SU-DHL-6 (cell line): ENCODE results near the gene LSP1.

Experiments
- H2AFZ ChIP-seq: fragments of 200-600 bp; sonication (generic); 2 replicates; pipeline ENCODE4 v1.6.1; 2014; ENCODE audit warnings: low read depth, mild to moderate bottlenecking, moderate library complexity, mixed read lengths, antibody characterized with exemption, low read length; ENCODE audit not compliant: severe bottlenecking
- H3F3A ChIP-seq: fragments of 200-600 bp; shearing (Covaris generic); 2 replicates; pipeline ENCODE4 v1.6.0; 2016; ENCODE audit warnings: antibody characterized with exemption, mild to moderate bottlenecking; ENCODE audit not compliant: insufficient read depth
- H3K27ac ChIP-seq: fragments of 200-600 bp; sonication (generic); 2 replicates; pipeline ENCODE4 v1.5.1; 2016; ENCODE audit warnings: low read depth, mild to moderate bottlenecking, low read length, moderate library complexity, mixed read lengths
- H3K27me3 ChIP-seq: fragments of 200-600 bp; sonication (generic), shearing (Covaris generic); 2 replicates; pipeline ENCODE4 v1.6.0; 2014; ENCODE audit warnings: mild to moderate bottlenecking, low read length
- H3K36me3 ChIP-seq: fragments of 200-600 bp; sonication (generic); 2 replicates; pipeline ENCODE4 v1.6.1; 2014; ENCODE audit warnings: mild to moderate bottlenecking, low read length, mixed read lengths
- H3K4me2 ChIP-seq: fragments of 300-600, 200-600 bp; shearing (Covaris generic), sonication (generic); 2 replicates; pipeline ENCODE4 v1.6.0; 2014; ENCODE audit warnings: low read length, low read depth, mild to moderate bottlenecking; ENCODE audit not compliant: poor library complexity, severe bottlenecking
- H3K4me3 ChIP-seq: fragments of 200-600 bp; sonication (generic); 2 replicates; pipeline ENCODE4 v1.5.1; 2014; ENCODE audit warnings: antibody characterized with exemption, low read length, mild to moderate bottlenecking, mixed read lengths; ENCODE audit not compliant: insufficient read depth, poor library complexity, severe bottlenecking
- H3K79me2 ChIP-seq: fragments of 200-600 bp; sonication (generic); 2 replicates; pipeline ENCODE4 v1.6.1; 2014; ENCODE audit warnings: mild to moderate bottlenecking, low read length, moderate library complexity; ENCODE audit not compliant: insufficient read depth
- H3K9ac ChIP-seq: fragments of 200-600 bp; sonication (generic); 2 replicates; pipeline ENCODE4 v1.7.0; 2014; ENCODE audit warnings: mild to moderate bottlenecking, low read length
- H3K9me2 ChIP-seq: fragments of 200-600 bp; sonication (generic); replicated peaks from 2 replicates; pipeline ENCODE4 v1.6.1; 2014; ENCODE audit warnings: low read length; ENCODE audit not compliant: insufficient read depth
- H3K9me3 ChIP-seq: fragments of 200-600 bp; sonication (generic); 2 replicates; pipeline ENCODE4 v1.6.1; 2014; ENCODE audit warnings: low read length, mixed read lengths; ENCODE audit not compliant: insufficient read depth
- H4K20me1 ChIP-seq: fragments of 200-600 bp; sonication (generic); 2 replicates; pipeline ENCODE4 v1.6.1; 2014; ENCODE audit warnings: low read depth, mild to moderate bottlenecking, antibody characterized with exemption, low read length, moderate library complexity, mixed read lengths
- CTCF ChIP-seq: fragments of 200-600 bp; sonication (generic); IDR thresholded peaks from one replicate; pipeline ENCODE4 v1.5.1; 2017; ENCODE audit warnings: antibody characterized with exemption, mild to moderate bottlenecking, low read length, moderate library complexity; ENCODE audit not compliant: insufficient read depth, poor library complexity, severe bottlenecking
- EZH2phosphoT487 ChIP-seq: fragments of 200-600 bp; sonication (generic), shearing (Covaris generic); conservative IDR thresholded peaks from 2 replicates; pipeline ENCODE4 v1.6.1; 2018; ENCODE audit warnings: mild to moderate bottlenecking, antibody characterized with exemption, low read length, moderate library complexity, mixed read lengths

Gene LSP1

GRCh38 chr11:1819074-1819473 lies 33.8 kb upstream of the LSP1 start:
- Histone ChIP-seq H3K79me2 (no peaks in the 10 kb centered on the region), H4K20me1 (no peaks in the 10 kb centered on the region), H3K4me3 (no peak overlapping the region), H3K27ac (no peak overlapping the region), H3K27me3 (no peaks in the 10 kb centered on the region), H2AFZ (no peak overlapping the region), H3K9me3 (no peaks in the 10 kb centered on the region), H3K9ac (no peak overlapping the region), H3K4me2 (no peak overlapping the region), H3K9me2 (no peaks in the 10 kb centered on the region), H3F3A (no peaks in the 10 kb centered on the region), H3K36me3 (no peaks in the 10 kb centered on the region)
- TF ChIP-seq CTCF = no peak
- TF ChIP-seq EZH2phosphoT487 = no peak

GRCh38 chr11:1820463-1821325 lies 32.2 kb upstream of the LSP1 start:
- no peak overlapping the region for H3K4me3 ChIP-seq
- H3K9me2 ChIP-seq = no peaks in the 10 kb centered on the region
- H3K79me2 ChIP-seq = no peaks in the 10 kb centered on the region
- no peak overlapping the region for H3K4me2 ChIP-seq
- H3K9me3 ChIP-seq = no peaks in the 10 kb centered on the region
- no peaks in the 10 kb centered on the region for H4K20me1 ChIP-seq
- no peaks in the 10 kb centered on the region for H3K27me3 ChIP-seq
- no peak overlapping the region for H2AFZ ChIP-seq
- H3F3A ChIP-seq = no peaks in the 10 kb centered on the region
- H3K27ac ChIP-seq = no peak overlapping the region
- H3K36me3 ChIP-seq = no peaks in the 10 kb centered on the region
- no peak for TF ChIP-seq CTCF
- TF ChIP-seq EZH2phosphoT487 = no peak
- no peak overlapping the region for H3K9ac ChIP-seq

- H2AFZ ChIP-seq = no peak overlapping the region
- no peaks in the 10 kb centered on the region for H3F3A ChIP-seq
- TF ChIP-seq EZH2phosphoT487 = no peak
- TF ChIP-seq CTCF = no peak
- H3K79me2 ChIP-seq = no peaks in the 10 kb centered on the region
- H3K27me3 ChIP-seq = no peaks in the 10 kb centered on the region
- no peaks in the 10 kb centered on the region for H3K9me3 ChIP-seq
- no peak overlapping the region for H3K9ac ChIP-seq
- H4K20me1 ChIP-seq = no peaks in the 10 kb centered on the region
- no peaks in the 10 kb centered on the region for H3K9me2 ChIP-seq
- no peaks in the 10 kb centered on the region for H3K36me3 ChIP-seq
- no peak overlapping the region for H3K4me3 ChIP-seq
- no peak overlapping the region for H3K27ac ChIP-seq
- H3K4me2 ChIP-seq = no peak overlapping the region
Observed at GRCh38 chr11:1821562-1821961, 31.3 kb upstream of the LSP1 start.
